HFF-Myc (cell line): ENCODE data around the gene IDE.

Experiments used
- DNase-seq: peaks from one replicate; pipeline ENCODE4 v3.0.0-alpha.2; 2011; ENCODE audit warnings: low read depth; ENCODE audit errors: extremely low read depth
- H3K4me3 ChIP-seq: replicated peaks from 2 replicates; pipeline ENCODE4 v1.5.1; 2011; ENCODE audit warnings: low read depth, mild to moderate bottlenecking, control low read depth, low read length
- CTCF ChIP-seq: IDR thresholded peaks from 2 replicates; pipeline ENCODE4 v1.5.1; 2012; ENCODE audit warnings: mild to moderate bottlenecking, low read depth, low read length, control low read depth; ENCODE audit errors: missing control alignments

Gene IDE

GRCh38 chr10:92418221-92418620 lies 155.7 kb downstream of the IDE start:
- no peak for TF ChIP-seq CTCF
- no peak for DNase-seq
- no peak overlapping the region for H3K4me3 ChIP-seq

DNA sequence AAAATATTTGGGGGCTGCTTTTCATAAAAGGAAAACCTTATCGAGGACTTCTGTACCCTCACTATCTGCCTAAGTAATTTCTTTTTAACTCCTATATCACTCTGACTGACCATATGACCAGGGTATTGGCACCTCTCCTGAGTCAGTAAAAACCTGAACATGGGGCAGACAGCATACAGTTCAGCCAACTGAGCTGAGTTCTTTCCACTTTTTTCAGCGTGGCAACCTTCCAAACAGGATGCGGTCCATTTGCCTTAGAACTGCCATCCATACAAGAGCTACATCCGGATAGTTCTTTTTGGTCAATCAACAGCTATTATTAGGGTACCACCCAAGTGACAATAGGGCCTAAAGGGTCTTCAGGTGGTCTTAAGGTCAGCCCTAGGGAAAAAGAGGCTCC lies 160.4 kb downstream of the IDE start:
- no peak for DNase-seq
- no peak for TF ChIP-seq CTCF
- no peak overlapping the region for H3K4me3 ChIP-seq

- H3K4me3 ChIP-seq = no peak overlapping the region
- no peak for DNase-seq
- TF ChIP-seq CTCF = no peak
Measured at GRCh38 chr10:92413011-92413410, 160.9 kb downstream of the IDE start.

- H3K4me3 ChIP-seq = no peak overlapping the region
- no peak for TF ChIP-seq CTCF
- DNase-seq = no peak
Measured at GRCh38 chr10:92411406-92411805, 162.5 kb downstream of the IDE start.

DNA sequence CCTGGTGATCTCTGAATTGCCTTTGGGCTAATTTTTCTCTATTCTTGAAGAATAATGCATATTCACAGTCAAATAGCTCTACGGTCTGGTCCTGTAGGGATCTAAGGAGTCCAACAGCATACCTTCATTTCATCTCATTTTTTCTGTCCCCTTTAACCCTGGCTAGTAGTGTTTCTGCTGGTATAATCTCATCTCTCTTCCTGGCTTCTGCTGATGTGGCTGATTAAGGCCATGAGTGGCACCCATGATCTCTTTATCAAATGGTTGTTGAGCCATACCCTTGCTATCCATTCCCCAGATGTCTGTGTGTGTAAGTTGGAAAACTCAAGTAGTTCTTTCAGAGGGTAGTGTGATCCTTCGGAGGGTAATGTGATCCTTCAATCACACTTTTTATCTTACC lies 163.4 kb downstream of the IDE start:
- no peak for DNase-seq
- TF ChIP-seq CTCF = no peak
- H3K4me3 ChIP-seq = no peak overlapping the region

DNA sequence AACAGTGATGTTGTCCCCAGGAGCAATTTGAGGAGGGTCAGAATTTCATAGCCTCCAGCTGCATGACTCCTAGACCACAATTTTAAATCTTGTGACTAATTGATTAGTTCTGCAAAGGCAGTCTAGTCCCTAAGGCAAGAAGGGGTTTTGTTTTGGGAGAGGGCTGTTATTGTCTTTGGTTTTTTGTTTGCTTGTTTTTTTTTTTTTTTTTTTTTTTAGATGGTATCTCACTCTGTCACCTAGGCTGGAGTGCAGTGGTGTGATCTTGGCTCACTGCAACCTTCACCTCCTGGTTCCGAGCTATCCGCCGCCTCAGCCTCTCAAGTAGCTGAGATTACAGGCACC lies 165.9 kb downstream of the IDE start:
- no peak overlapping the region for H3K4me3 ChIP-seq
- TF ChIP-seq CTCF = no peak
- DNase-seq = no peak

DNA sequence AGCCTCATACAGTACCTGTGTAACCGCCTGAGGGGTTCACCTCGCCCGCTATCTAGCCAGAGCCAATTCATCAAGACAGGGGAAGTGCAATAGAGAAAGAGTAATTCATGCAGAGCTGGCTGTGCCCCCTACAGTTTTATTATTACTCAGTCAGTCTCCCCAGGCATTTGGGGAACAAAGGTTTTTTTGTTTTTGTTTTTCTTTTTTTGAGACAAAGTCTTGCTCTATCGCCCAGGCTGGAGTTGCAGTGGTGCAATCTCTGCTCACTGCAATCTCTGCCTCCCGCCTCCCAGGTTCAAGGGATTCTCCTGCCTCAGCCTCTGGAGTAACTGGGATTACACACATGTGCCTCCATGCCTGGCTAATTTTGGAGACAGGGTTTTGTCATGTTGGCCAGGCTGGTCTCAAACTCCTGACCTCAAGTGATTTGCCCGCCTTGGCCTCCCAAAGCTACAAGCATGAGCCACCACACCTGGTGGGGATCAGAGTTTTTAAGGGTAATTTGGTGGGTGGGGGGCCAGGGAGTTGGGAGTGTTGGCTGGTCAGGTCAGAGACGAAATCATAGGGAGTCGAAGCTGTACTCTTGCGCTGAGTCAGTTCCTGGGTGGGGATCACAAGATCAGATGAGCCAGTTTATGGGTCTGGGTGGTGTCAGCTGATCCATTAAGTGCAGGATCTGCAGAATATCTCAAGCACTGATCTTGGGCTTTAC lies 166.4 kb downstream of the IDE start:
- TF ChIP-seq CTCF = no peak
- DNase-seq = no peak
- no peak overlapping the region for H3K4me3 ChIP-seq
